Breast epithelium (tissue), 3 donors: Measurements from ENCODE around the gene NOL3.

Source experiments
- CTCF ChIP-seq, 3 donors: fragments of 450-650 bp; IDR thresholded peaks; one replicate each; pipeline ENCODE4 v1.5.1; 2016 to 2017; ENCODE audit warnings: antibody characterized with exemption in 3 of 3, mild to moderate bottlenecking in 3 of 3, moderate library complexity in 3 of 3
- POLR2A ChIP-seq: fragments of 450-650 bp; IDR thresholded peaks from one replicate; pipeline ENCODE4 v1.6.1; 2016; ENCODE audit warnings: antibody characterized with exemption, mild to moderate bottlenecking, moderate library complexity
- POLR2AphosphoS5 ChIP-seq, 3 donors: sonication (generic); formaldehyde crosslinking; IDR thresholded peaks; one replicate each; pipeline ENCODE4 v1.6.1; 2017; ENCODE audit warnings: antibody characterized with exemption in 3 of 3

- TF ChIP-seq POLR2AphosphoS5 (IDR thresholded peaks at IDR 0.05) (no peak), CTCF (IDR thresholded peaks at IDR 0.05) (no peak), POLR2A (no peak)
Measured at GRCh38 chr16:67185651-67186134, 15.4 kb downstream of the NOL3 start.
